Left ventricle myocardium inferior (tissue), 1 donor: ENCODE data around the gene THEMIS. TPM values are rescaled to one million over a fixed set of nuclear protein-coding genes. Genes with fewer than 3 reads are reported as not detected.

Source experiments
- DNase-seq: peaks from one replicate; pipeline ENCODE4 v3.0.0-alpha.2; 2020
- H3K27ac ChIP-seq: fragments of 200-600 bp; replicated peaks from 2 replicates; pipeline ENCODE4 v1.8.0; 2021
- H3K27me3 ChIP-seq: fragments of 200-600 bp; 2 replicates; pipeline ENCODE4 v1.8.0; 2021; ENCODE audit warnings: low read depth
- H3K36me3 ChIP-seq: fragments of 200-600 bp; 2 replicates; pipeline ENCODE4 v1.8.0; 2021
- H3K4me1 ChIP-seq: fragments of 200-600 bp; 2 replicates; pipeline ENCODE4 v1.8.0; 2021
- H3K4me3 ChIP-seq: fragments of 200-600 bp; 2 replicates; pipeline ENCODE4 v1.8.0; 2021; ENCODE audit warnings: mild to moderate bottlenecking, moderate library complexity
- H3K9me3 ChIP-seq: fragments of 200-600 bp; replicated peaks from 2 replicates; pipeline ENCODE4 v1.8.0; 2021
- intact Hi-C: fragments of 100-400 bp; cut with micrococcal nuclease; formaldehyde crosslinking; loops from one replicate; pipeline ENCODE4 v1.11.0; 2022
- total RNA-seq: library from RNA; stranded (reverse); fragmentation: NEBNext Ultra II Directional; extraction: Animal tissue kit (Norgen Biotek cat#: 25700); gene quantifications from one replicate; pipeline ENCODE4 v1.2.1, GENCODE V29; 2021
- TF ChIP-seq, protein P1 (sequence below): fragments of 200-600 bp; IDR thresholded peaks from 2 replicates; pipeline ENCODE4 v1.8.0; 2021; ENCODE audit warnings: antibody characterized with exemption, mild to moderate bottlenecking, borderline replicate concordance
- donor health status: DM: no; HTN: yes; CAD: no; lungs with severe emphysema.

Gene THEMIS
- total RNA-seq, 1 donor from 2014 or later = 0.22 TPM

DNA sequence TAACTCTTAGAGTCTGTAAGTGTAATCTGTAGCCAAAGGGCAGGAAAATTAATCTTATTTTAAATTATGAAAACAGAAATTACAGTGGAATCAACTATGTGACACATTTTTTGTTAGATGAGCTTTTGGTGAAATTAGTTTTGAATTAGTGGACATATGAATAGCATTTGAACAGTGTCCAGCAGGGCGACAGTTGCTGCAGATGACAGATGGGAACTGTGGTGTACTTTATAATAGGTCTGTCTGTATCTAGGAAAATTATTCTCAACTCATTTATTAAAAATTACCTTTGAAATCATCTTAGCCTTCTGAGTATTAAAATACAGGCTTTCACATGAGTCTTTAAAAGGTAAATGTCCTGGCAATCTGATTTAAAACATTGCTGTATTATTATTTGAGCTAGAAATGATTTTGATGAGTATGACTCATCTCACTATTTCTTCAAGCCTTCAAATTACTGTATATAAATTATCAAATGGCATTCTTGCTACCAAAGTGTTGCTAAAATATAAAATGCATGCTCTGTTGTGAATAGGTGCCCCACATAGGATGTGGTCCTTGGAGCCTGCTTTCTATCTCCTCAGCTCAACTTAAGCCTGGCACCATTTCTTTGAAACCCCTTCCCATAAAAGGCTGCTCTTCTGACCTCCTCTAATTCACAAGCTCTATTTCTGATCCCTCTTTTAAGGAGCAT is 173.5 kb downstream of the THEMIS start:
- peaks cover 9% of the 10 kb centered on the region for H3K27me3 ChIP-seq
- H3K4me3 ChIP-seq = no peak overlapping the region
- H3K9me3 ChIP-seq = no peaks in the 10 kb centered on the region
- TF ChIP-seq, protein P1, sequence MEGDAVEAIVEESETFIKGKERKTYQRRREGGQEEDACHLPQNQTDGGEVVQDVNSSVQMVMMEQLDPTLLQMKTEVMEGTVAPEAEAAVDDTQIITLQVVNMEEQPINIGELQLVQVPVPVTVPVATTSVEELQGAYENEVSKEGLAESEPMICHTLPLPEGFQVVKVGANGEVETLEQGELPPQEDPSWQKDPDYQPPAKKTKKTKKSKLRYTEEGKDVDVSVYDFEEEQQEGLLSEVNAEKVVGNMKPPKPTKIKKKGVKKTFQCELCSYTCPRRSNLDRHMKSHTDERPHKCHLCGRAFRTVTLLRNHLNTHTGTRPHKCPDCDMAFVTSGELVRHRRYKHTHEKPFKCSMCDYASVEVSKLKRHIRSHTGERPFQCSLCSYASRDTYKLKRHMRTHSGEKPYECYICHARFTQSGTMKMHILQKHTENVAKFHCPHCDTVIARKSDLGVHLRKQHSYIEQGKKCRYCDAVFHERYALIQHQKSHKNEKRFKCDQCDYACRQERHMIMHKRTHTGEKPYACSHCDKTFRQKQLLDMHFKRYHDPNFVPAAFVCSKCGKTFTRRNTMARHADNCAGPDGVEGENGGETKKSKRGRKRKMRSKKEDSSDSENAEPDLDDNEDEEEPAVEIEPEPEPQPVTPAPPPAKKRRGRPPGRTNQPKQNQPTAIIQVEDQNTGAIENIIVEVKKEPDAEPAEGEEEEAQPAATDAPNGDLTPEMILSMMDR = no peak
- intact Hi-C loops = no loop called here
- no peaks in the 10 kb centered on the region for H3K4me1 ChIP-seq
- H3K36me3 ChIP-seq = no peaks in the 10 kb centered on the region
- no peak overlapping the region for H3K27ac ChIP-seq
- DNase-seq = no peak

DNA sequence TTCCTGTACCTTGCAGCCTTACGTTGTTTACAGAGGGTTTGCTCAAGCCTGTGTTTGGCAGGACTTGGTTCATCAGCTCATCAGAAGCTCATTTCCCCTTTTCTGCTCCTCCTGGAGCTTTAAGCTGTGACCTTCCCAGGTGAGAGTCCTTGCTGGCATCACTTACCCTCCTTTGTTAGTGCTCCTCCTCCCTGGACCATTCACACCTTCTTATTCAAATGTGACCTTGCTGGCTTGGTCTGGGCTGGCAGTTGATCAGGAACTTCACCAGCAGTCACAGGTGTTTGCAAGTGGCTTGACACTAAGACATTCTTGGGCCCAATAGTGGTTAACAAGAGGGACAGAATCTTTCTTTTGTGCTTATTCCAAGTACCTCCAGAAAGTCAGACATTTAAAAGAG is 175.0 kb downstream of the THEMIS start:
- DNase-seq = no peak
- H3K4me3 ChIP-seq = no peak overlapping the region
- H3K4me1 ChIP-seq = no peaks in the 10 kb centered on the region
- intact Hi-C loops = no loop called here
- TF ChIP-seq, protein P1 = no peak
- no peak overlapping the region for H3K27ac ChIP-seq
- no peaks in the 10 kb centered on the region for H3K36me3 ChIP-seq
- peaks cover 7% of the 10 kb centered on the region for H3K27me3 ChIP-seq
- no peaks in the 10 kb centered on the region for H3K9me3 ChIP-seq

DNA sequence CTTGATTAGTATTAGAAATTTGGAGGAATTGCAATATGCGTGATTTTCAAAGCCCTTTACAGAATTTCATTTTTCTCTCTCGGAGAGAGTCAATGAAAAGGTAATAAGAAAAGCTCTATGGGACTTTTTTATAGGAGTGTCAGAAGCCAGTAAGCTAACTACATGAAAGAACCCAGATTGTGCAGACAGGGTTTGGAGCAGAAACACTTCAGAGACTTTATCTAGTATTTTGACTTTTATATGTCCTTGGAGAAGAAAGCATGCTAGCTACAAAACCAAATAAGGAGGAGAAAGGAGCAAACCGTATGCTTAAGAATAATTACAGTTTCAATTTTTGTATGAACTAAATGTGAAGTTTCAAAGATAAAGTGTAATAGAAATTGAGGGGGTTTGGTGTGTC is 182.2 kb downstream of the THEMIS start:
- H3K27ac ChIP-seq = no peak overlapping the region
- no peak overlapping the region for H3K4me3 ChIP-seq
- H3K4me1 ChIP-seq = peaks cover 15% of the 10 kb centered on the region
- no peaks in the 10 kb centered on the region for H3K36me3 ChIP-seq
- TF ChIP-seq, protein P1 = no peak
- no peaks in the 10 kb centered on the region for H3K27me3 ChIP-seq
- intact Hi-C loops = no loop called here
- no peaks in the 10 kb centered on the region for H3K9me3 ChIP-seq
- DNase-seq = no peak

DNA sequence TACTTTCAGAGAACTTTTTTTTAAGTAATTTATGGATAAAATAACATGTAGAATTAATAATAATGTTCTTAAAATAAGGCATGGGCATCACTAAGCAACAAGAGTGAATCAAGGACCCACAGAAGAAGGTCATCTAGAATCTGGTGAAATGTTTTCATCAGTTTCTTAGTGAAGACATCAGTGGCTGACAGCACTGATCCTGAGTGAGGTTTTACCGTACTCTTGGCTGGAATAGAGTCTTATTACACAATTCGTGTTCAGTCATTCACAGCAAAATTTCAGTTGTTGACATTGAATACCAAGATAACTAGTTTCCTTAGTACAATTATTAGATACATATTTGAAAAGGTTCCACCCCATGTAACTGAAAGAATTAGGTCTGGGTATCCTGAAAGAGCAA is 183.5 kb downstream of the THEMIS start:
- intact Hi-C loops = no loop called here
- TF ChIP-seq, protein P1 = no peak

DNA sequence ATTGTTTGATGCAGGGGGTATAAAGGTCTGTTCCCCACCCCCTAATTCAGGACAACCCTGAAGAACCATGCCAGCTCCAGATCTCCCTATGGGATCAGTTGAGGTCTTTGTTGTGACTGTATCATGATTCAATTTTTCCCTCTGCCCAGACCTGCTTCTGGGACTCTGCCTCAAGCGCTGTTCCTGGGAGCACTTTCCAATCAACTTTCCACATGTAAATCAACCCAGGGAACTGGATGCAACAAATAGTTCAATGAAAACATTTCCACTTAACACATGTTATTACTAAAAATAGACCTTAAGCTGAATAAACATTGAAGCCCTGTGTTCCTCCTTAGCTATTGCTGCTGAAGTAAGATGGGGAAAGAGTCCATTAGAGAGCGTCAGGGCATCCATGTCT is 184.4 kb downstream of the THEMIS start:
- H3K9me3 ChIP-seq = no peaks in the 10 kb centered on the region
- H3K27me3 ChIP-seq = no peaks in the 10 kb centered on the region
- DNase-seq = no peak
- H3K36me3 ChIP-seq = no peaks in the 10 kb centered on the region
- TF ChIP-seq, protein P1 = no peak
- H3K27ac ChIP-seq = no peak overlapping the region
- peaks cover 15% of the 10 kb centered on the region for H3K4me1 ChIP-seq
- no peak overlapping the region for H3K4me3 ChIP-seq
- intact Hi-C loops = no loop called here

More for the DNA sequence above, 183.5 kb downstream of the THEMIS start:
- Histone ChIP-seq H3K27me3 (no peaks in the 10 kb centered on the region), H3K27ac (no peak overlapping the region), H3K9me3 (no peaks in the 10 kb centered on the region), H3K36me3 (no peaks in the 10 kb centered on the region), H3K4me1 (peaks cover 15% of the 10 kb centered on the region), H3K4me3 (no peak overlapping the region)
- no peak for DNase-seq
